IMR-90 (cell line): ENCODE results near the gene SORCS1. TPM values are rescaled to one million over a fixed set of nuclear protein-coding genes. Genes with fewer than 3 reads are reported as not detected.
"Not testable (repeated sequence)": the region's sequence is repeated elsewhere in the genome, so short reads cannot be mapped to it uniquely, and the experiment has no call there.

Source experiments
- ATAC-seq: fragments of 200-7000 bp; cut with Tn5 transposase; 2 replicates; pipeline ENCODE4 v1.9.1; 2020; ENCODE audit warnings: low read depth, mild to moderate bottlenecking, moderate library complexity
- BruUV-seq: library from RNA; stranded (reverse); fragments of 400-500 nt; replicated peaks from 2 replicates; lab custom pipeline; 2021; lab: Mats Ljungman, UMichigan
- CTCF ChIA-PET: fragments of 300-600 bp; formaldehyde crosslinking; extraction: SDS; loops from one replicate; lab custom pipeline; 2021; ENCODE audit warnings: antibody characterized with exemption; lab: Yijun Ruan, JAX
- POLR2A ChIA-PET: fragments of 300-600 bp; sonication (Branson Sonifier 250); formaldehyde crosslinking; loops from one replicate; lab custom pipeline; 2022; ENCODE audit warnings: antibody characterized with exemption; ENCODE audit not compliant: unreplicated experiment; lab: Charles Lee
- DNase-seq: peaks from one replicate; pipeline ENCODE4 v3.0.0; 2013
- H2AFZ ChIP-seq: replicated peaks from 2 replicates; pipeline ENCODE3; 2013; ENCODE audit warnings: low read length, mild to moderate bottlenecking; ENCODE audit not compliant: poor library complexity
- H2AK5ac ChIP-seq: 2 replicates; pipeline ENCODE4 v1.6.1; 2013; ENCODE audit warnings: low read depth, low read length, inconsistent platforms
- H2AK9ac ChIP-seq: replicated peaks from 2 replicates; pipeline ENCODE3; 2013; ENCODE audit warnings: mild to moderate bottlenecking, low read depth, low read length, moderate library complexity; ENCODE audit not compliant: poor library complexity
- H2BK120ac ChIP-seq: 2 replicates; pipeline ENCODE4 v1.6.1; 2013; ENCODE audit warnings: low read depth, low read length, inconsistent platforms
- H2BK15ac ChIP-seq: 3 replicates; pipeline ENCODE4 v1.6.1; 2013; ENCODE audit warnings: low read depth, low read length, inconsistent platforms
- H2BK20ac ChIP-seq: 2 replicates; pipeline ENCODE4 v1.6.1; 2013; ENCODE audit warnings: low read depth, mild to moderate bottlenecking, inconsistent platforms, low read length, moderate library complexity
- H2BK5ac ChIP-seq: 2 replicates; pipeline ENCODE4 v1.6.1; 2013; ENCODE audit warnings: mild to moderate bottlenecking, low read depth, low read length, inconsistent platforms; ENCODE audit not compliant: poor library complexity, severe bottlenecking
- H3K14ac ChIP-seq: replicated peaks from 2 replicates; pipeline ENCODE4 v1.6.1; 2013; ENCODE audit warnings: low read depth, low read length, inconsistent platforms
- H3K18ac ChIP-seq: 2 replicates; pipeline ENCODE4 v1.6.1; 2013; ENCODE audit warnings: low read depth, low read length, control low read depth
- H3K23ac ChIP-seq: 2 replicates; pipeline ENCODE4 v1.6.1; 2013; ENCODE audit warnings: low read depth, low read length, inconsistent platforms
- H3K27ac ChIP-seq: 2 replicates; pipeline ENCODE4 v1.5.1; 2013; ENCODE audit warnings: mild to moderate bottlenecking, control low read depth, low read length; ENCODE audit not compliant: insufficient read depth
- H3K27me3 ChIP-seq: 2 replicates; pipeline ENCODE4 v1.6.1; 2013; ENCODE audit warnings: low read length; ENCODE audit not compliant: control insufficient read depth, insufficient read depth
- H3K36me3 ChIP-seq: 2 replicates; pipeline ENCODE4 v1.6.1; 2013; ENCODE audit warnings: low read length, mixed read lengths; ENCODE audit not compliant: control insufficient read depth, insufficient read depth
- H3K4ac ChIP-seq: 2 replicates; pipeline ENCODE4 v1.6.1; 2013; ENCODE audit warnings: low read depth, low read length, inconsistent platforms
- H3K4me1 ChIP-seq: 2 replicates; pipeline ENCODE4 v1.6.1; 2013; ENCODE audit warnings: low read length, mixed read lengths; ENCODE audit not compliant: control insufficient read depth, insufficient read depth
- H3K4me2 ChIP-seq: 2 replicates; pipeline ENCODE4 v1.6.1; 2013; ENCODE audit warnings: low read depth, mild to moderate bottlenecking, control low read depth, low read length, moderate library complexity
- H3K4me3 ChIP-seq: 2 replicates; pipeline ENCODE4 v1.5.1; 2013; ENCODE audit warnings: low read depth, mild to moderate bottlenecking, control low read depth, low read length, moderate library complexity; ENCODE audit not compliant: insufficient read depth
- H3K56ac ChIP-seq: 2 replicates; pipeline ENCODE4 v1.6.1; 2013; ENCODE audit warnings: low read length, inconsistent platforms; ENCODE audit not compliant: insufficient read depth; ENCODE audit errors: extremely low read depth
- H3K79me1 ChIP-seq, 2 experiments: 2 replicates each; pipeline ENCODE4 v1.6.1; 2013; ENCODE audit warnings: low read length in 2 of 2, inconsistent platforms in 1 of 2, low read depth in 1 of 2
- H3K9ac ChIP-seq: 2 replicates; pipeline ENCODE4 v1.6.1; 2013; ENCODE audit warnings: low read depth, low read length, control low read depth
- H3K9me1 ChIP-seq: 2 replicates; pipeline ENCODE4 v1.6.1; 2013; ENCODE audit warnings: low read length, inconsistent platforms; ENCODE audit not compliant: insufficient read depth
- H3K9me3 ChIP-seq: 2 replicates; pipeline ENCODE4 v1.6.1; 2013; ENCODE audit warnings: low read length; ENCODE audit not compliant: control insufficient read depth, insufficient read depth
- H4K20me1 ChIP-seq: 2 replicates; pipeline ENCODE4 v1.6.1; 2013; ENCODE audit warnings: low read length, inconsistent platforms; ENCODE audit not compliant: insufficient read depth
- H4K5ac ChIP-seq: 2 replicates; pipeline ENCODE4 v1.6.1; 2013; ENCODE audit warnings: mild to moderate bottlenecking, low read depth, low read length, control low read depth
- H4K8ac ChIP-seq, 2 experiments: 2 replicates each; pipeline ENCODE4 v1.6.1; 2013; ENCODE audit warnings: low read depth in 2 of 2, low read length in 2 of 2, control low read depth in 1 of 2, inconsistent platforms in 1 of 2
- H4K91ac ChIP-seq: 2 replicates; pipeline ENCODE4 v1.6.1; 2013; ENCODE audit warnings: low read depth, low read length, inconsistent platforms; ENCODE audit not compliant: insufficient read depth
- WGBS, 2 experiments: methylation state at CpG; one replicate each; pipeline versions ENCODE4 v1.1.5 to v1.1.7; 2013; ENCODE audit warnings: missing lambda C conversion rate in 2 of 2; ENCODE audit not compliant: insufficient read length in 1 of 2; ENCODE audit errors: extremely low coverage in 2 of 2; 5-methylcytosine and 5-hydroxymethylcytosine counted together
- dilution Hi-C: fragments of 300-500 bp; cut with HindIII; formaldehyde crosslinking; loops from one replicate; pipeline ENCODE4 v1.14.3; 2018; ENCODE audit warnings: low sequenced_read_pairs; ENCODE audit not compliant: unreplicated experiment
- in situ Hi-C: fragments of 300-500 bp; cut with MboI; formaldehyde crosslinking; loops from 3 replicates; pipeline ENCODE4 v1.14.3; 2019; ENCODE audit warnings: low sequenced_read_pairs, inconsistent platforms, mixed read lengths
- intact Hi-C: fragments of 100-400 bp; cut with micrococcal nuclease; formaldehyde crosslinking; loops from 2 replicates; pipeline ENCODE4 v1.10.0; 2022
- polyA plus RNA-seq, 3 experiments: library from polyadenylated mRNA; depleted of rRNA; stranded (reverse); fragments of >200 nt; gene quantifications; 2 replicates each; pipeline ENCODE4 v1.2.3, GENCODE V29; 2012; ENCODE audit warnings: low replicate concordance in 1 of 3
- total RNA-seq: library from RNA; depleted of rRNA; stranded (reverse); fragments of >200 nt; gene quantifications from 2 replicates; pipeline ENCODE4 v1.2.3, GENCODE V29; 2012

Gene SORCS1
- total and polyA plus RNA-seq, 2 of the 4 experiments (the other 2 are of a cell fraction) = under 0.01 TPM; not detected in 1

DNA sequence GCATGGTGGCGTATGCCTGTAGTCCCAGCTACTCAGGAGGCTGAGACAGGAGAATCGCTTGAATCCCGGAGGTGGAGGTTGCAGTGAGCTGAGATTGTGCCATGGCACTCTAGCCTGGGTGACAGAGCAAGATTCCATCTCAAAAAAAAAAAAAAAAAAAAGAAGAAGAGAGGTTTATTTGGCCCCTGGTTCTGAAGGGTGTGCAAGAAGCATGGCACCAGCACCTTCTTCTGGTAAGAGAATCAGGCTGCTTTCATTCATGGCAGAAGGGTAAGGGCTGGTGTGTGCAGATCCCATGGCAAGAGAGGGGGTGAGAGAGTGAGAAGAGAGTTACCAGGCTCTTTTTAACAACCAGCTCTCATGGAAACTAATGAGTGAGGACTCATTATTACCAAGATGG is 140.5 kb downstream of the SORCS1 start:
- intact Hi-C loops, H3K9ac ChIP-seq, H4K91ac ChIP-seq, H3K79me1 ChIP-seq, H2BK20ac ChIP-seq, H3K36me3 ChIP-seq, H3K27ac ChIP-seq, CTCF ChIA-PET, H3K23ac ChIP-seq, H2AFZ ChIP-seq, H4K5ac ChIP-seq, H3K14ac ChIP-seq, H3K9me1 ChIP-seq, H3K4me2 ChIP-seq, BruUV-seq, H2BK15ac ChIP-seq, H3K4ac ChIP-seq, H4K20me1 ChIP-seq, POLR2A ChIA-PET, in situ Hi-C loops, DNase-seq, H4K8ac ChIP-seq, H2BK5ac ChIP-seq, H3K27me3 ChIP-seq, H2BK120ac ChIP-seq, H2AK9ac ChIP-seq, dilution Hi-C loops, H3K4me1 ChIP-seq, H2AK5ac ChIP-seq, ATAC-seq, H3K18ac ChIP-seq, H3K4me3 ChIP-seq, H3K56ac ChIP-seq: not testable (repeated sequence)
- peaks cover 13% of the 10 kb centered on the region for H3K9me3 ChIP-seq
- WGBS, 2 experiments = no CpG with 5 or more reads among the region's 3 CpGs
